Retina (tissue), 1 donor: Measurements from ENCODE around the gene FRAS1.
"Not testable (repeated sequence)": the region's sequence is repeated elsewhere in the genome, so short reads cannot be mapped to it uniquely, and the experiment has no call there.

Experiments used
- DNase-seq: peaks from one replicate; pipeline ENCODE4 v3.0.0-alpha.2; 2016

FRAS1 gene

DNA sequence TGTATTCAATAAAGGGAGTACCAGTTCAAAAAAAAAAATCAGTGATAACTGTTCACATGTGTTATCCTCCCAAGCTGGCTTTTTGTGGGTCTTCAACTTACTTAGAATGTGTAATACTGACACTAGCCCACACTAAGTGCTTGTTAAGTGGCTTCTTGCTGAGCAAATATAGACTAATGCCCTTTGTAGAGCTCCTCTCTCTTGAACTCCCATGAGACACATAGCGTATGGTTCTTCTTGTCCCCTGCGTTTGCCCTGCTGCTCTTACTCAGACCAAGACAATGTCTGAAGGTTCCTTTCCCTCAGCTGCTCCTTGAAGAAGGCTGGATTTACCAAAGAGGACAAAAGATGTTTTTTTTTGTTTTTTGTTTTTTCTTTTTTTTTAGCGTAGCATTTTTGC is 110.9 kb downstream of the FRAS1 start:
- DNase-seq = peak; percentile 36

DNA sequence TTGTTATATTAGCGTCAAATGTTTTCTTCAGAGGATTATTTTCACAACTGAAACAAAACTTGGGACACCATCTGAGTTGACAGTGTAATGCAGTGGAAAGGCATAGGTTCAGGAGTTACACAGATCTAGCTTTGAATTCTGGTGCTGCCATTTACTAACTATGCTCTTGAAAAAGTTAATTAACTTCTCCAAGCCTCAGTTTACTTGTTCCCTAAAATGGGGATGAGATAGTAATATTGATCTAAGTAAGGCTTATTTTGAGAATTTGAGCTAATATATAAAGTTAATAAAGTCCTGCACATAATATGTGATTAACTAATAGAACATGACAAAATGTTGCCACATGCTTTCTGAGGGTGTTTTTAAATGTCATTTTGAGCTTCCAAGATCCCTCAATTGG is 112.6 kb downstream of the FRAS1 start:
- DNase-seq = no peak

DNA sequence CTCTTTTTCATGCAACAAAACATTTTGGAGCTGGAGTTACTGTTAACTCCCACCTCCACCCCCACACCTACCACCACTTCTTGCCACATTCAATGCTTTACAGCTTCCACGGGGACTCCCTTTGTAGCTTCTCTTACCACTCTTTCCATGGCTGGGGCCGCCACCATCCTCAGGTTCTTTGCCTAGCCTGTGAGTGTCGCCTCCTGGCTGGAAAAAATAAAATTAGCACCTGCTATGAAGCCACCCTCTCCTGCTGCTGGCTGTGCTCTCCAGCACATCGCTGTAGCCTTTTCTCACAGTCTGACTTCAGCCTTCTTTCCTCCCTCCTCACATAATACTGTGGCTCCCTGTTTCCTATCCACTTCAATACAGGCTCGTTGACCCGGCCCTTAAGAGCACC is 114.4 kb downstream of the FRAS1 start:
- DNase-seq = no peak

DNA sequence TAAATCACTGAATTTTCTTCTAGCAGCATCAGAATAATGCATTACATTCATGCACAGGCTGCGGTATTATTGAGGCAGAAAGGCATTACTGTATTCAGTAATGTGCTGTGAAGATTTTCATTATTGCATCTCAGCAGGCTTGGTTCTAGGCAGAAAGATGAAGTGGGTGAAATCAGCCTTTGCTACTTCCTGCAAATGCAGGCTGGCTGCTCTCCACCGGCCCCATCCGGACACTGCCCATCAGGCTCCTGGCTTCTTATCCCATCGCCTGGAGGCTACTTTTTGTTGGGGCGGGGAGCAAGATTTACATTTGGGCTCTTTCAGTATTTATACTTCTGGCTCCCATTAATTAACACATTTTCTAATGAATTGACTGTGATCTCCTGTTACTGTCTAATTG is 117.8 kb downstream of the FRAS1 start:
- DNase-seq = no peak

DNA sequence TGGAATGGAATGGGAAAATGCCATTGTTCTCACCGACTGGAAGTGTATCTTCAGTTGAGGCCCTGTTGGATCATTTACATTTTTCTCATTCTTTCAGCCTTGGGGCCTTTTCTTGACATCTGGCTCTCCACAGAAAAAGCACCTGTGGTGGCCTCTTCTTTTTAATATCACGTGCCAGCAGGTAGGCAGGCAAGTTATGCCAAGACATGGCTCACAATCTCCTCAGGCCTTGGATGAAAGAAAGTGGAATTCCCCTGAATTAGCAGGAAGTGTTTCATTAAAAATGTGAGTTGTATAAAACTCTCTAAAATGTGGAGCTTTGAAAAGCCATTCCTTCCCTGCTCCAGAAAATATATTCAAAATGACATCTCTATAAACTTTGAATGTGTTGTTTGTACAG is 122.1 kb downstream of the FRAS1 start:
- no peak for DNase-seq

DNA sequence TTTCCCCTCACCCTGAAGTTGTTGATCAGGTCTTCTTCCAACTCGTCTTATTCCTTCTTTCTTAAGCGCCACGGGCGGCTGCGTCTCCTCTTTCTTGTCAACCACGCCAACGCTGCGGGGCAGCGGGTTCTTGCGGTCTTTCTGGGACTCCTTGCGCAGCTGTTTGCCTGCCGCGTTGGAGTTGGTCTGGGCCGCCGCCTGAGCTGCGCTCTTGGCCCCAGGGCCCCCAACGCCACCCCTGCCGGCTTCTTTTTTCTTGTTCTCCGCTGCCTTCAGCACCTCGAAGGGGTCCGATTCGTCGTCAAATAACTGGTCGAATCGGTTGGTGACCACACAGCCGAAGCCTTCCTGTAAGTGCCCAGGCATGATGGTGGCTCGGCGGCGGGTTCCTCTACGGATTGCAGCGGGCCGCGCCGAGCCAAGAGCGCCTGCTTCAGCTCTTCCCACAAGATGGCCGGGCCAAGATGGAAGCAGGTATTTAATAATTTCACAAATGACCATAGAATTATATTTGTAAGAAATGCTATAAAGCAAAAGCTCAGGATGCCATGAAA is 124.6 kb downstream of the FRAS1 start:
- not testable (repeated sequence) for DNase-seq

DNA sequence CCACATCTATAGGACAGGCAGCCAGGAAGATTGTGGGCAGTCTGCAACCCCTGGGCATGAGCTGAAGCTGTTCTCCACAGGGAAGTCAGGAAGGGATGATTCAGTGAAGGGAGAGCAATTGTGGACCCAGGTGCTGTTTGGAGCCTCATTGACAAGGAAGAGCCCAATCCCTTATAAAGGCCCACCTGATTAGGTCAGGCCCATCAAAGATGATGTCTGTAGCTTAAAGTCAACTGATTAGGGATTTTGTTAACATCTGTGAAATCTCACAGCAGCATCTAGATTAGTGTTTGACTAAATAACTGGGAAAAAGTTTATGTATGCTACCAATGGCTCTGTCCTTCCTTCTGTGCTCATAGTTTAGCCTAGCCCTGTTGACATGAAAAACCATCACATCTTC is 127.5 kb downstream of the FRAS1 start:
- DNase-seq = no peak

DNA sequence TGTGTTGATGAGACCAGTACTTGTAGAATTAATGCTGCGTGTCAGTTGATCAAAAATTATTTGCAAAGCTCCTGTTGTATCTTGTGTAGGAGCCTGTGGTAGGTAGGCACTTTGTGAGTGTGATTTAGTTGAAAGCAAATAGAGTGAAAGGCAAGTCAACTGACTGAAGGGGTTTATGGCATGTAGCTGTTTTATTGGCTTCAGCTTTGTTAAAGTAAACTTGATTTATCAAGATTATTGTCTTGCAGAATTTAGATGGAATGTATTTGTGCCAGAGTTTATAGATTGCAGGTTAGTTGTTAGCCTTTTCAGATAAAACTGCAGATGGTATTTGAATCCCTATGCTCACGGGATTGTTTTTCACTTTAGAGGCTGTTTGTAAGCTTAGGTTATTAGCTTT is 128.0 kb downstream of the FRAS1 start:
- DNase-seq = no peak

DNA sequence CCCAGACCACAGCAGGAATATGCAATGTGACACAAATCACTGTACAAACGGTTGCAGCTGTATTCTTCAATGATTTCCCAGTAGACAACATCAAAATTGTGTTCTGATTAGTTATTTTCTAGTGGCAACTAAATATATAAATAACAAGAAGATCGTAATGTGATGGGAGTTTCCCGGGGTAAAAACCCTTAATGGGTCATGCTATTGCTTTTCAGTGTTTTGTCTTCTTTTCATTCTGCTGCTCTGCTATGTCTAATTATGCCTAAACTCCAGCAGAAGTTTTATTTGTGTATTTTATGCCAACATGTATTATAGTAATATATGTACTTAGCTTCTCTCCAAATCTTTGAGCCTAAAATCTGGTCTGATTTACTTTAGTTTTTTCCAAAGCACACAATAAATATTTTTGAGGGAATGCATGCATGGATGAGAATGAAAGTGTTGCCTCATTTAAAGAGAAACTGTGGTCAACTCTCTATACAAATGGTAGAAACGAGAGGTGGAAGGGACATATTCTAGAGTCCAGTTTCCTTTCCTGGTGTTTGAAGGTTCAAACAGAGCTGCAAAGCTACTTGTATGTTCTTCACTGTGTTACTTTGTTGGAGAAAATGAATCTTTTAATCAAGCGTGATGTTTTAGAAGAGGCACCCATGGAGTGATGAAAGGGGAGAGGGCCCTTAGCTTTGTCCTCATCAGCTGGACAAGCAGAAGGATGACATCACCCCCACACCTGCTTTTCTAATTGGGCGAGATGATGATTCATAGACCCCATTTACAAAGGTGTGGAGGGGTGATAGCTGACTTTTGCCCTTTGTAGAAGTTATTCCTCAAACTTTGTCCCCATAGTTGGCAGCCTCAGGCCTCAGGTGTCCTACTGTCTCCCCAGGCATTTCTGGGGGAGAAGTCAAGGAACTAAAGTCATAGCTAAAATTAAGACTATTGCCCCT is 129.7 kb downstream of the FRAS1 start:
- no peak for DNase-seq

DNA sequence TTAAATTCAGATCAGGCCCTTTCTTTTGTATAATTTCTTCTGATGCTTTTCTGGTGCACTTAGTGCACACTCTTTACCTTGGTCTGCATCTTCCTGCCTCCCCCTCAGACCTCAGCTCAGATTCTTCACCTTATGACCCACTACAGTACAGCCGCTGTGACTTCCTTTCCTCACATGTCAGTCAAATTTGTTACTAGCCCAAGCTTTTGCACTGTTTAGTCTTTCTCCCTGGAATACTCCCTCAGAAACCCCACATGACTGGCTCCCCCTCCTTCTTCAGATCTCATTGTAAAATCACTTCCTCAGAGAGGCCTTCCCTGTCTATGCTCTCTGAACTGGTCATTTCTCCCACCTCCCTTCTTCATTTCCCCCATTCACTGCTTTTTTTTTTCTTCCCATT is 132.9 kb downstream of the FRAS1 start:
- DNase-seq = no peak

DNA sequence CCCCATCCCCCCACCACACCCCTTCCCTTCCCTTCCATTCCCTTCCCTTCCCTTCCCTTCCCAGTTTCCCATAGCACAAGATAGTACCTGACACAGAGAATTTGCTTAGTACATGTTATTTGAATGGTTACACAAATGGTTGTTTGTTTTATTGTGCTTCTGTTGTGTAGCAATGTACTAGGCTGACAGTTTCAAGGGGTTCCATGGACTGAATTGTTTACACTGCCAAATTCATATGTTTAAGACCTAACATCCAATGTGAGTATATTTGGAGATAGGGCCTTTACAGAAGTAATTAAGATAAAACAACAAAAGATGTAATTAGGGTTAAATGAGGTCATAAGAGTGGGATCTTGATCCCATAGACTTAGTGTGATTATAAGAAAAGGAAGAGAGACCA is 133.5 kb downstream of the FRAS1 start:
- no peak for DNase-seq

DNA sequence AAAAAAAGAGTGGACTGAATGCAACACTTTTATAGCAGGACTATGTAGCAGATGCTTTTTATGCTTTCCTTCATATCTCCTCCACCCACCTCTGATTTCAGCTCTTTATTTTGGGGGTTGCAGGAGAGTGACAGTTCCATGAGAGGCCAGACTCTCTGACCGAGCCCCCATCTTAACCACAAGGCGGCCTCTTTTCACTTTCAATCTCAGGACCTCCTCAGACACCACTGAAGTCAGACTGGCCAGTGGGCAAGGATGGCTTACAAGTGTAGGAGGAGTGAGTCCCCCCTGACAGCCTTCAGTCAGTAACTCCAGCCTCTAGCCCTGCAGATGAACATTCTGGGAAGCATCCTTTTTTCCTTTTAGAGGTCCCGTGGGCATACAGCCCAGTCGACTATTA is 140.8 kb downstream of the FRAS1 start:
- no peak for DNase-seq

DNA sequence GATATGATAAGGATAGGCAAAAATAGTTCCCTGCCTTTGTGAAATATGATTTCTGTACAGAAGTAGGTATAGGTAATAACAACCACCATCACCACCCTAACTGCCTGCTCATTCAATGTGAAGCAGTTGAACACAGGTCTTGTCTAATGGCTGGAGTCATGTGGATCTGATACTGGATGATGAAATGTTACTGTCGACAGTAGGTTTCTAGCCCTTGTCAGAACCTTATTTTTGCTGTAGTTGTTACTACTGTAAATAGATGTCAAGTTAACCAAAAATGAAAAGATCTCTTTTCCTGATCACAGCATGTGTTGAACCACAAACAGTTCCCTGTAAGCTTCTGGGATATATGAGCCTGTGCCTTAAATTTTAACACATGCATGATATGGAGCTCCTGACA is 142.9 kb downstream of the FRAS1 start:
- DNase-seq = no peak

DNA sequence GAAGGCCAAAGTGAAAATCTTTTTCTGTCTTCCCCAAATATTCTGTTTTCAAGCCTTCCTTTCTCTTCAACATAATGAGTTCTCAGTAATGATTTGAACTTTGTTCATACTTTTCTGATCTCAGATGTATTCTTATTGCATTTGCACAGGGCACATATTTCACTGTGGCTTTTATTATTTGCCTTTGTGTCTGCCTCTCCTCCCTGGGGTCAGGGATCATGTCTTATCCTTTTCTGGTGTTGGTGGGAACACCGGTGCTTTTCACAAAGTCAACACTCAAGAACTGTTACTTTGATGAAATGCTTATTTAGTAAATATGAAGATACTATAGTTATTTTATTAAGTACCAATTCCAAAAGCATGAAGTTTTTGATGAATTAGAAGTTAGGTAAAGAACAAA is 143.8 kb downstream of the FRAS1 start:
- DNase-seq = no peak

DNA sequence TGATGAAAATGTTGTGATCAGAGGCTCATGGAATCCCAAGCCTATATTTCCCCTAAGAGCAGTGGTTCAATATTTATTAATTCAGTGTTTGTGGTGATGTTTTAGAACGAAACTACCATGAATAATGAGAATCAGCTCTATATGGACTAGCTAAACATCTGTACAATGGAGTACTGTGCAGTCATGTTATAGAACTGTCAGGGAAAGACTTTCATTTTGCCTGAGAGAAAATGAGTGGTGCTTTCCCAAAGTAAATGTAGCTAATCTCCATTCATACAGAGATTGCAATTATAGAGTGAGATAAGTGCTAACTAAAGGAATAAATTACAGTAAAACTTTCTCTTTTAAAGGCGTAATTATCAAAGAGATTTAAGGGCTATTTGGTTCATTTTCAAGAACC is 147.1 kb downstream of the FRAS1 start:
- no peak for DNase-seq

DNA sequence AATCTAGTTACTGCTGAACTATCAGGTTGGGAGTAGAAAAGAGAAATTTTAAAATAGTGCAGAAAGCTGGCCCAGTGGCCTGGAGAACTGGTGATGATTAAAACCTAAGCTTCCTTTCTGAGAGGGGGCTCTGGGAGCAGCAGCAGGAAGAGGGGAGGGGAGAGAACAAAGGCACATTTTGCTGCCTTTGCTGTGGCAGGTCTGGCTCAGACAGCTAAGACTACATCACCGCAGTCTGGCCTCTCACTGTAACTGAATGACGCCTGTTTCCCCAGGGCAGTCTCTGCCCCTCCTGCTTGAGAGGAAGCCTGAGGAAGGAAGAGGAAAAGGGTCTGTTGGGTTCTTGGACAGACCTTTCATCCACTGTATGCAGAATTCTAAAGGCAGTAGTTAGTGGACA is 148.5 kb downstream of the FRAS1 start:
- peak; percentile 37 for DNase-seq

DNA sequence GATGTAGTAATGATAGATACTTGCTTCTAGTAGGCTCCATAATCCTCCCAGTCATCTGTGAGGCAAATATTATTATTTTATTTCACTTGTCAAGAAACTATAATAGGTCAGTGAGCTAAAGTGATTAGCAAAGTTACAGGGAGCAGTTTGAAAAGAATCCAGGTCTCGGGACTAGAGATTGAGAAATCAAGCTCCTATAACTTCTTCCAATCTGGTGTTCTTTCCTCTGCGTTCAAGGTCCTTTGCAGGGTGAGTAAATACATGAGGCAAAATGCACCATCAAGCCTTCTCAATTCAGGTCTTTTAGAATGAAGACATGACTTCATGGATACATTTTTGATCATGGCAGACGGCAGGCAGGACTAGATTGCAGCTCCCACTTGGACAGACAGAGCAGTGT is 150.4 kb downstream of the FRAS1 start:
- DNase-seq = no peak

DNA sequence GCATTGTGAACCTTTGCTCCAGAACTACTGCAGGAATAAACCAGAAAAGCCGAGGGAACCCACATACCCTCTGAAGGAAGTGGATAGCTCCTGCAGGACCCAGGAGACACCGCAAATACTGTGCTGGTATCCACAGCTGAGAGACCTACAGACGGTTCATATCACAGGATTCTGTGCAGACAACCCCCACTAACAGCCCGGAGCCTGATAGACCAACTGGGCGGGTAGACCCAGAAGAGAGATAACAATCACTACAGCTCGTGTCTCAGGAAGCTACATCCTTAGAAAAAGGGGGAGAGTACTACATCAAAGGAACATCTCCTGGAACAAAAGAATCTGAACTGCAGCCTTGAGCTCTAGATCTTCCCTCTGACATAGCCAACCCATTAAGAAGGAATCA is 150.8 kb downstream of the FRAS1 start:
- DNase-seq = no peak

DNA sequence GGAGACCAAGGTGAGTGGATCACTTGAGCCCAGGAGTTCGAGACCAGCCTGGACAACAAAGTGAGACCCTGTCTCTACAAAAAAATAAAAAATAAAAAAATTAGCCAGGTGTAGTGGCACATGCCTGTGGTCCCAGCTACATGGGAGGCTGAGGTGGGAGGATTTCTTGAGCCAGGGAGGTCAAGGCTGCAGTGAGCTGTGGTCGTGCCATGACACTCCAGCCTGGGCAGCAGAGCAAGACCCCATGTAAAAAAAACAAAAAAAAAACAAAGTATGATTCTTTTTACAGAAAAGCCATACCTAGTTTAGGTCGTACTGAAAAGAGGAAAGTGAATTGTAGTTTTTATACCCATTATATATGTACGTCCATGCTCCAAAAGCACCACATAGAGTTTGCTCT is 151.8 kb downstream of the FRAS1 start:
- DNase-seq = not testable (repeated sequence)

DNA sequence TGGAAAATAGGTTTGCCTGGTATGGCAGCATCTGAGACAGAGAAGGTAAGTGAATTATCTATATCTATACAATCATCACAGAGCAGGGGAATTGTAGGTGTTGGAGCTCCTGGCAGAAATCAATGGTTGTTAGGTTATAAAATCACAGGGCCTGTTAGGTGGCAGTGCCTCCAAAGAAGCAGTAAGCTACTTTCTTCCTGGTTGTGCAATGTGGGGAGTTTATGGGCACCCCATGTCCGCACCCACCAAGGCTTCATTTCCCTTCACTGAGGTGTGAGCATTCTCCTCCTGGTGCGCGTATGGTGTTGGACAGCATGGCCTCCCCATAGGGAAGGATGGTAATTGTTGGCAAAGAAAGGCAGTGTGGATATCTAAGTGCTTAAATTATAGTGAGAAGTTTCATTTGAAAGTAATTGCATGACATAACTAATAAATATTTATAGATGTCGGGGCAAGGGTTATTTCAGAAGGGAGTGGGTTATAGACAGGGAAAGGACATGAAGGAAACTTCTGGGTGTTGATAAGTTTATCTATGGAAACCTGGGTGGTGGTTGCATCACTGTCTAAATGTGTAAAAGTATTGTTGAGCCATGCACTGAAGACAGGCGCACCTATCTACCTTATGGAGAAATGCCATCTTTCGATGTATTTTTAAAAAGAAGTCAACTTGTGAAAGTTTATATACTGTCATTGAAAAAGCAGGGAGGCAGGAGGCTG is 153.7 kb downstream of the FRAS1 start:
- no peak for DNase-seq

DNA sequence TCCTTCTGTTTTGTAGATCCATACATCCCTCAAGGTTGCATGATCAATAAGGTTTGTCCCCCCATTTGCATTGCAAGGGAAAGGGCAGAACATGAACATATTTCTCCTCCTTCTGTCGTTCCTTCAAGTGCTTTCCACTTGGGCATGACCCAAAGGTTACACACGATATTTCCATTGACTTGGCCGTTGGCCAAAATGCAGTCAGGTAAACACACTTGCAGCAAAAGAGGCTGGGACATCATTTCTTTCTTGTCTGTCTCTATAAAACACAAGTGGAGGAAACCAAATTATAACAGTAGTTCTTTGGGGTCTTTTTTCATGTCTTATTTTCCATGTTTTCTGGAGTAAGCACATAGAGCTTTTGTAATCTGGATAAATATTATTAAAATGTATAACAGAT is 156.1 kb downstream of the FRAS1 start:
- no peak for DNase-seq

DNA sequence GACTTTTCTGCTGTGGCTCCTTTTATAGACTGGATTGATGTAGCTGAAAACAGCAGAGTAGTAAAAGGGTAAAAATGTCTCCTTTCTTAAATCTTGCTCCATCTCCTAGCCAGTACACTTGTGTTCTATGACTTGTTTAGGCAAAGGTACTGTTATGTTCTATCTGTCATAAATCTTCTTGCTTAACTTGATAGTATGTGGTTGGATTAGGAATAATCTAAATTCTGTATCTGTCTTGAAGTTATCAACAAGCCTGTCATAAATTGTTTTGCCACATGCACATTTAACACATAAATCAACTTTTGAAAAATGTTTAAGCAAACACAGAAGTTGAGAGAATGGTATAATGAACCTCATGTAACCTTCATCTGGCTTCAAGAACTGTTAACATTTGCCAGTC is 157.0 kb downstream of the FRAS1 start:
- no peak for DNase-seq

DNA sequence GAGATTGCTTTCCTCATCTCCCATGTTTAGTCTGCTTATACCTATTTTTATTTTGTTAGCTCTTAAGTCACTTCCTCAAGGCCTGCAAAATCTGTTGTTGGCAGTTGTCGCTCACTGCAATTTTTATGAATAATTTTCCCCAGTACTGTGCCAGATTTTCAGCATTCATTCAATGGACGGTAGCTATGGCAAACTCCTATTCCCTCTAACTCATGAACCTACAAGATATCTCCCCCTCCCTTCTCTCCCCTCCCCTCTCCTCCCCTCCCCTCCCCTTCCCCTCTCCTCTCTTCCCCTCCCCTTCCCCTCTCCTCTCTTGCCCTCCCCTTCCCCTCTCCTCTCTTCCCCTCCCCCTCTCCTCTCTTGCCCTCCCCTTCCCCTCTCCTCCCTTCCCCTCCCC is 160.4 kb downstream of the FRAS1 start:
- DNase-seq = no peak

DNA sequence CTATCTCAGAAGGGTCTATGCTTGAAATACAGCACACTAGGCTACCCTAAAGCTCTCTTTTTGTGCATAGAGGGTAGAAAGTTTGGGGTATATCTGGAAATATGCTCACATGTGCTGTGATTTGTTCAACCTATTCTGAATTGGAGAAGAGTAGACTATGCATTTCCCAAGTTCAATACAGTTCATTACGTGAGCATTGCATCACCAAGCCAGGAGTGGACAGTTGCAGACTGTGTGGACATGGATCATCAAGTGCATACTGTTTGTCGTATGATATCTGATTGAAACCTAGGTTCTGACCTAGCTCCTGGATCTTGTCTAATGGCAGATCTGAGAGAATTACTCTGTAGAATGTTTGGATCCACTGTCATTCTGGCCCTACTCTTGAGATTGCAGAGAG is 161.1 kb downstream of the FRAS1 start:
- DNase-seq = no peak
